OCI-LY1 (cell line): Measurements from ENCODE around the gene ST13.
"Not testable (repeated sequence)": the region's sequence is repeated elsewhere in the genome, so short reads cannot be mapped to it uniquely, and the experiment has no call there.

Experiments
- H2AFZ ChIP-seq: fragments of 200-600 bp; sonication (generic), shearing (Covaris generic); 2 replicates; pipeline ENCODE4 v1.6.0; 2014; ENCODE audit warnings: antibody characterized with exemption, mild to moderate bottlenecking, low read length
- H3F3A ChIP-seq: fragments of 200-600 bp; sonication (generic), shearing (Covaris generic); 2 replicates; pipeline ENCODE4 v1.6.0; 2014; ENCODE audit warnings: mild to moderate bottlenecking, antibody characterized with exemption, low read length, moderate library complexity; ENCODE audit not compliant: insufficient read depth
- H3K27ac ChIP-seq: fragments of 200-600 bp; sonication (generic); 2 replicates; pipeline ENCODE4 v1.5.1; 2014; ENCODE audit warnings: low read length, mixed run types, mild to moderate bottlenecking, low read depth; ENCODE audit not compliant: poor library complexity, severe bottlenecking
- H3K27me3 ChIP-seq: fragments of 200-600 bp; sonication (generic); 2 replicates; pipeline ENCODE4 v1.6.0; 2014; ENCODE audit warnings: antibody characterized with exemption, mild to moderate bottlenecking, low read length, moderate library complexity; ENCODE audit not compliant: insufficient read depth
- H3K36me3 ChIP-seq: fragments of 200-600 bp; sonication (generic); 2 replicates; pipeline ENCODE4 v1.6.1; 2014; ENCODE audit warnings: mild to moderate bottlenecking, antibody characterized with exemption, low read length, moderate library complexity, mixed read lengths; ENCODE audit not compliant: insufficient read depth
- H3K4me1 ChIP-seq: fragments of 200-600 bp; sonication (generic); 2 replicates; pipeline ENCODE4 v1.5.1; 2014; ENCODE audit warnings: mild to moderate bottlenecking, low read length, moderate library complexity; ENCODE audit not compliant: insufficient read depth, severe bottlenecking
- H3K4me2 ChIP-seq: fragments of 200-600 bp; sonication (generic), shearing (Covaris generic); 2 replicates; pipeline ENCODE4 v1.6.1; 2014; ENCODE audit warnings: low read length
- H3K4me3 ChIP-seq: fragments of 200-600 bp; sonication (generic); 2 replicates; pipeline ENCODE4 v1.5.1; 2014; ENCODE audit warnings: low read length, low read depth, mild to moderate bottlenecking, mixed read lengths; ENCODE audit not compliant: poor library complexity, severe bottlenecking
- H3K79me2 ChIP-seq: fragments of 200-600 bp; shearing (Covaris generic); 2 replicates; pipeline ENCODE4 v1.6.1; 2016; ENCODE audit warnings: mixed run types, low read length, mixed read lengths; ENCODE audit not compliant: insufficient read depth
- H3K9ac ChIP-seq: fragments of 200-600 bp; sonication (generic), shearing (Covaris generic); 2 replicates; pipeline ENCODE4 v1.6.1; 2014; ENCODE audit warnings: mild to moderate bottlenecking, low read length, mixed read lengths
- H3K9me2 ChIP-seq: fragments of 200-600 bp; sonication (generic), shearing (Covaris generic); 2 replicates; pipeline ENCODE4 v1.6.1; 2014; ENCODE audit warnings: low read depth, mild to moderate bottlenecking, low read length, mixed read lengths
- H3K9me3 ChIP-seq: fragments of 200-600 bp; shearing (Covaris generic); 2 replicates; pipeline ENCODE4 v1.6.1; 2014; ENCODE audit warnings: low read length, mixed read lengths
- H4K20me1 ChIP-seq: fragments of 200-600 bp; sonication (generic), shearing (Covaris generic); 2 replicates; pipeline ENCODE4 v1.6.0; 2016; ENCODE audit warnings: mild to moderate bottlenecking, low read length; ENCODE audit not compliant: insufficient read depth
- EZH2 ChIP-seq: fragments of 200-600 bp; sonication (generic), shearing (Covaris generic); IDR thresholded peaks from 2 replicates; pipeline ENCODE4 v1.8.0; 2017; ENCODE audit warnings: borderline replicate concordance, mixed run types, mild to moderate bottlenecking, antibody characterized with exemption, low read length, moderate library complexity, mixed read lengths
- TF ChIP-seq, protein P1 (sequence below): fragments of 200-600 bp; sonication (generic), shearing (Covaris generic); IDR thresholded peaks from 2 replicates; pipeline ENCODE4 v1.5.1; 2017; ENCODE audit warnings: mild to moderate bottlenecking, antibody characterized with exemption, low read length, moderate library complexity, mixed read lengths

The ST13 gene

GRCh38 chr22:40875111-40875510, 18.7 kb upstream of the ST13 start:
- no peaks in the 10 kb centered on the region for H3K27me3 ChIP-seq
- H3K27ac ChIP-seq = no peak overlapping the region
- H3K9me3 ChIP-seq = no peaks in the 10 kb centered on the region
- H4K20me1 ChIP-seq = no peaks in the 10 kb centered on the region
- no peaks in the 10 kb centered on the region for H3K79me2 ChIP-seq
- TF ChIP-seq EZH2 = no peak
- TF ChIP-seq, protein P1, sequence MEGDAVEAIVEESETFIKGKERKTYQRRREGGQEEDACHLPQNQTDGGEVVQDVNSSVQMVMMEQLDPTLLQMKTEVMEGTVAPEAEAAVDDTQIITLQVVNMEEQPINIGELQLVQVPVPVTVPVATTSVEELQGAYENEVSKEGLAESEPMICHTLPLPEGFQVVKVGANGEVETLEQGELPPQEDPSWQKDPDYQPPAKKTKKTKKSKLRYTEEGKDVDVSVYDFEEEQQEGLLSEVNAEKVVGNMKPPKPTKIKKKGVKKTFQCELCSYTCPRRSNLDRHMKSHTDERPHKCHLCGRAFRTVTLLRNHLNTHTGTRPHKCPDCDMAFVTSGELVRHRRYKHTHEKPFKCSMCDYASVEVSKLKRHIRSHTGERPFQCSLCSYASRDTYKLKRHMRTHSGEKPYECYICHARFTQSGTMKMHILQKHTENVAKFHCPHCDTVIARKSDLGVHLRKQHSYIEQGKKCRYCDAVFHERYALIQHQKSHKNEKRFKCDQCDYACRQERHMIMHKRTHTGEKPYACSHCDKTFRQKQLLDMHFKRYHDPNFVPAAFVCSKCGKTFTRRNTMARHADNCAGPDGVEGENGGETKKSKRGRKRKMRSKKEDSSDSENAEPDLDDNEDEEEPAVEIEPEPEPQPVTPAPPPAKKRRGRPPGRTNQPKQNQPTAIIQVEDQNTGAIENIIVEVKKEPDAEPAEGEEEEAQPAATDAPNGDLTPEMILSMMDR = no peak
- H3K36me3 ChIP-seq = peaks cover 11% of the 10 kb centered on the region; the same call in 1 of the 2 replicates
- H3K4me3 ChIP-seq = no peak overlapping the region
- H3K4me1 ChIP-seq = no peaks in the 10 kb centered on the region
- no peak overlapping the region for H2AFZ ChIP-seq
- no peaks in the 10 kb centered on the region for H3F3A ChIP-seq
- H3K9ac ChIP-seq = no peak overlapping the region
- no peak overlapping the region for H3K4me2 ChIP-seq
- H3K9me2 ChIP-seq = no peaks in the 10 kb centered on the region

GRCh38 chr22:40874016-40874415, 17.6 kb upstream of the ST13 start:
- H3K9me3 ChIP-seq = no peaks in the 10 kb centered on the region
- H3K4me1 ChIP-seq = no peaks in the 10 kb centered on the region
- no peak overlapping the region for H3K4me2 ChIP-seq
- no peaks in the 10 kb centered on the region for H3K27me3 ChIP-seq
- H3K9me2 ChIP-seq = no peaks in the 10 kb centered on the region
- no peak overlapping the region for H2AFZ ChIP-seq
- no peak overlapping the region for H3K27ac ChIP-seq
- no peaks in the 10 kb centered on the region for H4K20me1 ChIP-seq
- H3K4me3 ChIP-seq = no peak overlapping the region
- peaks cover 15% of the 10 kb centered on the region; the same call in 1 of the 2 replicates for H3K36me3 ChIP-seq
- H3K9ac ChIP-seq = no peak overlapping the region
- H3K79me2 ChIP-seq = no peaks in the 10 kb centered on the region
- no peak for TF ChIP-seq EZH2
- TF ChIP-seq, protein P1 = no peak
- H3F3A ChIP-seq = no peaks in the 10 kb centered on the region

DNA sequence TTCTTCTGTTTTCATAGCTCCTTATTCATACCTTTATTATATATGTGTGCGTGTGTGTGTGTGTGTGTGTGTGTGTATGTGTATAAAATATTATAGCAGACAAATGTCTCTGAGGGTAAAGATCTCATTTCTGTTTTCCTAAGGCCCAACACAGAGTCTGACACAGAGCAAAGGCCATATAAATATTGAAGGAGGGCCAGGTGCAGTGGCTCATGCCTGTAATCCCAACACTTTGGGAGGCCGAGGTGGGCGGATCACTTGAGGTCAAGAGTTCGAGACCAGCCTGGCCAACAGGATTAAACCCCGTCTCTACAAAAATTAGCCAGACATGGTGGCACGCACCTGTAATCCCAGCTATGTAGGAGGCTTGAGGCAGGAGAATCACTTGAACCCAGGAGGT, 11.9 kb upstream of the ST13 start:
- not testable (repeated sequence) for H3K27ac ChIP-seq, H3F3A ChIP-seq, H3K9me2 ChIP-seq, H3K4me2 ChIP-seq, H3K4me3 ChIP-seq, H4K20me1 ChIP-seq, H3K9me3 ChIP-seq, H3K27me3 ChIP-seq, H3K79me2 ChIP-seq, H3K36me3 ChIP-seq, H3K9ac ChIP-seq, H2AFZ ChIP-seq, H3K4me1 ChIP-seq

DNA sequence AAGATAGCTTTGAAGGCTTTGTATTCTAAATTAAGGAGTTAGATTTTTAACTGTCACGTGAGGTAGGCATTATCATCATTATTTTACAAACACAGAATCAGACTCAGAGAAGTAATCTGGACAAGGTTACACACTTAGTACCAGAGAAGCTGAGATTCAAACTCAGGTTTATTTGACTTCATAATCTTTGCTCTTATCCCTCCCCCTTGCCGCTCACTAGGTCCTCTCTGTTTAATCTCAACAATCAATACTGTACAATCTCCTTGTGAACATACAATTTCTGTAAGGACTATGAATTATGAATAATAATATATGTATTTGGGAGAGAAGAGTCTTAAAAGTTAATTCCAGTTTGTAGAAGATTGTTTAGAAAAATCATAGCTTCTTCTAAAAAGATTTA, 10.7 kb upstream of the ST13 start:
- H3K79me2 ChIP-seq = peaks cover 4% of the 10 kb centered on the region; the same call in 1 of the 2 replicates
- TF ChIP-seq EZH2 = no peak
- TF ChIP-seq, protein P1 = no peak
- H3K4me1 ChIP-seq = peaks cover 7% of the 10 kb centered on the region
- no peaks in the 10 kb centered on the region for H3K9me3 ChIP-seq
- no peak overlapping the region for H2AFZ ChIP-seq
- H3K4me2 ChIP-seq = no peak overlapping the region
- no peaks in the 10 kb centered on the region for H4K20me1 ChIP-seq
- H3F3A ChIP-seq = no peaks in the 10 kb centered on the region
- no peak overlapping the region for H3K4me3 ChIP-seq
- no peak overlapping the region for H3K9ac ChIP-seq
- no peaks in the 10 kb centered on the region for H3K27me3 ChIP-seq
- peaks cover 9% of the 10 kb centered on the region; the same call in 1 of the 2 replicates for H3K36me3 ChIP-seq
- H3K27ac ChIP-seq = no peak overlapping the region
- H3K9me2 ChIP-seq = no peaks in the 10 kb centered on the region
